Ascending aorta (tissue), 2 donors: ENCODE data around the gene ASRGL1. TPM values are rescaled to one million over a fixed set of nuclear protein-coding genes. Genes with fewer than 3 reads are reported as not detected.

ENCODE experiments used
- DNase-seq, 2 donors: peaks; one replicate each; pipeline ENCODE4 v3.0.0-alpha.2; 2019; ENCODE audit warnings: low spot score in 2 of 2
- H3K27ac ChIP-seq, 2 donors: fragments of 200-600 bp; sonication (generic); one replicate each; pipeline ENCODE4 v1.5.1; 2016 to 2017; ENCODE audit warnings: mild to moderate bottlenecking in 1 of 2
- H3K27me3 ChIP-seq: fragments of 200-600 bp; sonication (generic); one replicate; pipeline ENCODE4 v1.5.1; 2017
- H3K36me3 ChIP-seq, 2 donors: fragments of 200-600 bp; sonication (generic); one replicate each; pipeline ENCODE4 v1.5.1; 2016
- H3K4me1 ChIP-seq, 2 donors: fragments of 200-600 bp; sonication (generic); one replicate each; pipeline ENCODE4 v1.5.1; 2016 to 2017; ENCODE audit warnings: mild to moderate bottlenecking in 1 of 2
- H3K4me3 ChIP-seq, 2 donors: fragments of 200-600 bp; sonication (generic); one replicate each; pipeline ENCODE4 v1.5.1; 2016 to 2017; ENCODE audit warnings: mild to moderate bottlenecking in 1 of 2
- H3K9me3 ChIP-seq, 2 donors: fragments of 200-600 bp; sonication (generic); one replicate each; pipeline ENCODE4 v1.5.1; 2016
- CTCF ChIP-seq, 3 experiments: fragments of 200-600 bp in 2 of 3; fragments of 450-650 bp in 1 of 3; sonication (generic) in 2 of 3; IDR thresholded peaks; one replicate each; pipeline ENCODE4 v1.5.1; 2016 to 2019; ENCODE audit warnings: antibody characterized with exemption in 3 of 3, mild to moderate bottlenecking in 1 of 3, moderate library complexity in 1 of 3
- intact Hi-C: fragments of 100-400 bp; cut with DNase I; formaldehyde crosslinking; loops from one replicate; pipeline ENCODE4 v1.15.1; 2023
- total RNA-seq: library from RNA; depleted of rRNA; stranded (reverse); fragments of >200 nt; gene quantifications from one replicate; pipeline ENCODE4 v1.1.0, GENCODE V29; 2016

ASRGL1 gene
- total RNA-seq, 1 donor from 2014 or later: 69.8 TPM

- Histone ChIP-seq H3K4me1 (peaks cover 3 to 9% of the 10 kb centered on the region in 2 donors), H3K27me3 (no peaks in the 10 kb centered on the region), H3K36me3 (no peaks in the 10 kb centered on the region), H3K4me3 (no peak overlapping the region), H3K27ac (no peak overlapping the region), H3K9me3 (no peaks in the 10 kb centered on the region)
- no peak for TF ChIP-seq CTCF (IDR thresholded peaks at IDR 0.05)
- intact Hi-C loops: no loop called here
- no peak for DNase-seq
Observed at GRCh38 chr11:62393061-62393611, 55.9 kb downstream of the ASRGL1 start.

- TF ChIP-seq CTCF (IDR thresholded peaks at IDR 0.05): no peak
- no peaks in the 10 kb centered on the region for H3K36me3 ChIP-seq
- no peak for DNase-seq
- H3K4me3 ChIP-seq: no peak overlapping the region
- no peaks in the 10 kb centered on the region for H3K27me3 ChIP-seq
- peaks cover 9 to 15% of the 10 kb centered on the region in 2 donors for H3K4me1 ChIP-seq
- intact Hi-C loops: loop anchor here (2.0 kb wide), 1 partner anchor 31 kb away; no protein-coding TSS in a partner anchor
- H3K9me3 ChIP-seq: no peaks in the 10 kb centered on the region
- no peak overlapping the region for H3K27ac ChIP-seq
Observed at GRCh38 chr11:62393735-62394134, 56.5 kb downstream of the ASRGL1 start.

DNA sequence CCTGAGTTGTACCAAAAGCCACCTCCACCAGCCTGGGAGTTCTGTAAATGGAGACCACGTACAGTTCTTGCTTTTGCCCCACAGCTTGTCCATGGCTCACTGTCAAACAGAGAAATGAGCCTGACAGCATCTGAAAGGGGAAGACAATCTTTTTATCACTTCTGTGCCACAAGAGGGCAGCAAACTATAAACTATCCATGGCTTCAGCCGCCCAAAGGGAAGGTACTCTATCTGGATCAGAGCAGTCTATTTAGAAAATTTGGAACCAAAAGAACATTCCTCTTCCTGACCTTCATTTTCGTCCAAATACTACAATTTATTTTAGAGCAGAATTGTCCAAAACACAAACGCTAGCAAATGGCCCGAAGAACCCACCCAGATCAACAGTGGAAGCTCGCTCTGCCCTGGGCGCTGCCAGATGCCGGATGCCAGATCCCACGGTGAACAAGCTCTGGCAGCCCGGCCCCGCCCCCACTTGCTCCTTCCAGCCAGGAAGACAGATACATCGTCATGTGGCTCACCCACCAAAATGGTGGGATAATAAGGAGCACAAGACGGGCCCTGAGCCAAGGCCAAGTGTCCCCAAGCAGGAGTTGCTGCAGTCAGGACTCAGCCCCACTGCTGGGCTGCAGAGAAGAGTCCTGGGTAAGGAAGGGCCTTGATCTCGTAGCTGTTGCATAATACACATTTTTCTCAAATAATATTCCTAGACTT is 57.7 kb downstream of the ASRGL1 start:
- Histone ChIP-seq H3K36me3 (no peaks in the 10 kb centered on the region), H3K27me3 (no peaks in the 10 kb centered on the region), H3K4me3 (peak overlapping the region; percentile 44 to 58), H3K4me1 (peaks cover 20 to 27% of the 10 kb centered on the region in 2 donors), H3K9me3 (no peaks in the 10 kb centered on the region), H3K27ac (peak overlapping the region; percentile 56 to 58)
- intact Hi-C loops: loop anchor here (1.0 to 2.0 kb wide), 4 partner anchors 30 to 299 kb away; no protein-coding TSS in a partner anchor
- DNase-seq: peak; percentile 24 to 89
- peak; percentile 67 to 77 (median 69) for TF ChIP-seq CTCF (IDR thresholded peaks at IDR 0.05)

GRCh38 chr11:62395885-62396551 is 58.8 kb downstream of the ASRGL1 start:
- Histone ChIP-seq H3K4me3 (no peak overlapping the region), H3K36me3 (no peaks in the 10 kb centered on the region), H3K27me3 (no peaks in the 10 kb centered on the region), H3K27ac (peak overlapping the region; percentile 16 to 40), H3K4me1 (peaks cover 28 to 38% of the 10 kb centered on the region in 2 donors), H3K9me3 (no peaks in the 10 kb centered on the region)
- intact Hi-C loops: loop anchor here (1.0 to 2.0 kb wide), 4 partner anchors 29 to 298 kb away; no protein-coding TSS in a partner anchor
- no peak for TF ChIP-seq CTCF (IDR thresholded peaks at IDR 0.05)
- no peak for DNase-seq

DNA sequence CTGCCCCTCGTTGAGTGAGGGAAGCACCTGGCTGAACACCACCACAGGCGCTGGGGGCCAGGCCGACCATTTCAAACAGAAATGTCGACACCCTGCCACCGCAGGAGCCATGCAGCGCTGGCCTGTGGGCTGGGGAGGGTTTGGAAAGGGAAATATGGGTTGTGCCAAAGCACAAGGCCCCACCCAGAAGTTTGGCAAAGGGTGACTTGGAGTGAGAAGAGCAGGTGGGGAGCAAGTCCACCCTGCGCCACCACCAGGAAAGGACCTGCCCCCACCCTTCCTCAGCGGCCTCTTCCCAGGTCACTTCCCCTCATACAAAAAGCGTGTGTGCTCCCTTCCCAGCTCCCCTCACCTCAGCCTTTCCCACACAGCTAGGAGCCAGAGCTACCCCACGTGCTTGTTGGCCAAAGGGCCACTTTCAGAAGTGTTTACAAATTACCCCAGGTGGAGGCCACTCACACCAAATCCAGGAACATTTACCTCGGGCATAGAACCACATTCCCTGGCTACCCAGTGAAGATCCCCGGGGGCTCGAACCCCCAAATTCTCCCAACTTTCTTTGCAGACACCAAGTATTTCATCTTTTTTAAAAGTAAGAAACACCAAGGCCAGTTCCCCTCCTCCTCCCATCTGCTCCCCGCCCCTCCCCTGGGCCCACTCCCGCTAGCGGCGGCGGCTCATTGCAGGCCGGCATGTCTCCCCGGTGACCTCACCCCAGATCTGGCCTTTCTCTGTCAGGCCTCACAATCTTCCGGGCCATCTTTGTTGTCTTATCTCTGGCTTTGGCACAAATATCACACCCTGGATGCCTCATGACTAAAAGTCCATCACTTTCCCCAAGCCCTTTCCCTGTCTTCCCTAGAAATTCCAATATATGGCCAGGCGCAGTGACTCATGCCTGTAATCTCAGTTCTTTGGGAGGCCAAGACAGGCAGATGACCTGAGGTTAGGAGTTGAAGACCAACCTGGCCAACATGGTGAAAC is 61.1 kb downstream of the ASRGL1 start:
- TF ChIP-seq CTCF (IDR thresholded peaks at IDR 0.05): no peak
- DNase-seq: peak in 1 of 2 donors; percentile 67
- Histone ChIP-seq H3K4me1 (peaks cover 45 to 60% of the 10 kb centered on the region in 2 donors), H3K27ac (peak overlapping the region; percentile 87), H3K27me3 (no peaks in the 10 kb centered on the region), H3K4me3 (no peak overlapping the region), H3K36me3 (no peaks in the 10 kb centered on the region), H3K9me3 (no peaks in the 10 kb centered on the region)
- intact Hi-C loops: no loop called here
